CD8-positive, alpha-beta memory T cell (primary cell): ENCODE measurements around the gene SPDYE1. TPM values are rescaled to one million over a fixed set of nuclear protein-coding genes. Genes with fewer than 3 reads are reported as not detected.
"Not testable (repeated sequence)": the region's sequence is repeated elsewhere in the genome, so short reads cannot be mapped to it uniquely, and the experiment has no call there.

Source experiments
- CTCF ChIA-PET: fragments of 350-600 bp; sonication (Branson Sonifier 250); formaldehyde crosslinking; loops from one replicate; lab custom pipeline; 2021; ENCODE audit warnings: antibody characterized with exemption; lab: Charles Lee
- POLR2A ChIA-PET: fragments of 350-600 bp; sonication (Branson Sonifier 250); formaldehyde crosslinking; loops from one replicate; lab custom pipeline; 2021; ENCODE audit warnings: antibody characterized with exemption; lab: Charles Lee
- DNase-seq, 5 donors: peaks; one replicate each; pipeline versions ENCODE4 v3.0.0 to v3.0.0-alpha.2; 2020 to 2022; ENCODE audit warnings: mixed read lengths in 1 of 5
- H3K27ac ChIP-seq: one replicate; pipeline ENCODE4 v1.7.0; 2013; ENCODE audit warnings: low read depth, mild to moderate bottlenecking, low read length, moderate library complexity
- H3K27me3 ChIP-seq: 2 replicates; pipeline ENCODE4 v1.7.0; 2013; ENCODE audit warnings: low read length, mild to moderate bottlenecking; ENCODE audit not compliant: insufficient read depth, poor library complexity, severe bottlenecking
- H3K36me3 ChIP-seq: 2 replicates; pipeline ENCODE4 v1.7.0; 2013; ENCODE audit warnings: mild to moderate bottlenecking, low read length, moderate library complexity; ENCODE audit not compliant: insufficient read depth
- H3K4me1 ChIP-seq: 2 replicates; pipeline ENCODE4 v1.7.0; 2013; ENCODE audit warnings: mild to moderate bottlenecking, low read length, moderate library complexity; ENCODE audit not compliant: insufficient read depth
- H3K4me3 ChIP-seq: 2 replicates; pipeline ENCODE4 v1.7.0; 2013; ENCODE audit warnings: mild to moderate bottlenecking, low read length
- H3K9me3 ChIP-seq: 2 replicates; pipeline ENCODE4 v1.7.0; 2013; ENCODE audit warnings: mild to moderate bottlenecking, low read length
- H3K27ac Mint-ChIP-seq, 8 donors: one replicate each; pipeline ENCODE4 v1.8.0; 2020 to 2021; ENCODE audit warnings: mixed read lengths in 8 of 8, mild to moderate bottlenecking in 6 of 8, inconsistent platforms in 3 of 8, moderate library complexity in 3 of 8
- H3K27me3 Mint-ChIP-seq, 2 donors: one replicate each; pipeline ENCODE4 v1.8.0; 2020 to 2021; ENCODE audit warnings: mixed read lengths in 2 of 2, mild to moderate bottlenecking in 1 of 2, moderate library complexity in 1 of 2
- H3K36me3 Mint-ChIP-seq, 3 donors: one replicate each; pipeline ENCODE4 v1.8.0; 2020 to 2021; ENCODE audit warnings: mixed read lengths in 3 of 3, inconsistent platforms in 1 of 3, mild to moderate bottlenecking in 1 of 3
- H3K4me1 Mint-ChIP-seq, 3 donors: one replicate each; pipeline ENCODE4 v1.8.0; 2020 to 2021; ENCODE audit warnings: mixed read lengths in 3 of 3, inconsistent platforms in 1 of 3, mild to moderate bottlenecking in 1 of 3
- H3K4me3 Mint-ChIP-seq, 7 donors: one replicate each; pipeline ENCODE4 v1.8.0; 2020 to 2021; ENCODE audit warnings: mixed read lengths in 7 of 7, mild to moderate bottlenecking in 6 of 7, moderate library complexity in 4 of 7, inconsistent platforms in 2 of 7
- H3K9me3 Mint-ChIP-seq, 5 donors: one replicate each; pipeline ENCODE4 v1.8.0; 2020 to 2022; ENCODE audit warnings: mixed read lengths in 5 of 5, mild to moderate bottlenecking in 3 of 5, moderate library complexity in 2 of 5, inconsistent platforms in 1 of 5
- polyA plus RNA-seq: library from polyadenylated mRNA; unstranded; fragments of 300-500 nt; fragmentation: Illumina TruSeq; gene quantifications from one replicate; pipeline ENCODE4 v1.2.3, GENCODE V29; 2021
- total RNA-seq, 2 experiments: library from RNA; stranded (reverse); gene quantifications; one replicate each; pipeline ENCODE4 v1.2.3, GENCODE V29; 2021

Gene SPDYE1
- total and polyA plus RNA-seq, 3 experiments from 2014 or later, result 0.25 TPM; not detected in 2

- H3K4me1 Mint-ChIP-seq, DNase-seq, H3K4me1 ChIP-seq, H3K36me3 Mint-ChIP-seq, H3K36me3 ChIP-seq, H3K27ac Mint-ChIP-seq, H3K4me3 Mint-ChIP-seq, H3K27ac ChIP-seq, H3K27me3 Mint-ChIP-seq, POLR2A ChIA-PET, H3K4me3 ChIP-seq, CTCF ChIA-PET, H3K9me3 ChIP-seq, H3K9me3 Mint-ChIP-seq, H3K27me3 ChIP-seq: not testable (repeated sequence)
Measured at GRCh38 chr7:43968172-43969040, 29.3 kb upstream of the SPDYE1 start.

DNA sequence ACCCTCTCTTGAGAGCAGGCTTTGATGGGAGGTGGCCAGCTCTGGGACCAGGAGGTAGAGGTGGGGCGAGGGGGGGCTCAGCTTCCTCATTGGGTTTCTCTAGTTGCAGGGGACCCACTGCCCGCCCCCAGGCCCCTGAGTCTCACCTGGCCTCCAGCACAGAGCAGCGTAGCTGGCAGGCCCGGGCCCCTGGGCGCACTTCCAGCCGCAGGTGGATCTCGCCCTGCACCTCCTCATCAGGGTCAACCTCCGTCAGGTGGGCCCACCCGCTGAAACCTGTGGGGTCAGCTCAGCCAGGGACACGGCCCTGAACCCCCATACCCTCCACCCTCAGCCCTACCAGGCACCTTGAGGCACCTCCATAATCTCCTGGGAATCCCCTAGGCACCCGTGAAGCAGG, 28.1 kb upstream of the SPDYE1 start:
- H3K9me3 Mint-ChIP-seq, H3K4me1 Mint-ChIP-seq, DNase-seq, H3K27me3 Mint-ChIP-seq, H3K4me1 ChIP-seq, H3K36me3 Mint-ChIP-seq, POLR2A ChIA-PET, H3K4me3 Mint-ChIP-seq, H3K36me3 ChIP-seq, H3K4me3 ChIP-seq, CTCF ChIA-PET, H3K27ac ChIP-seq, H3K27me3 ChIP-seq, H3K9me3 ChIP-seq: not testable (repeated sequence)
- peak overlapping the region in 1 of 8 donors; percentile 36 for H3K27ac Mint-ChIP-seq

GRCh38 chr7:43970698-43971097, 27.0 kb upstream of the SPDYE1 start:
- H3K36me3 Mint-ChIP-seq, H3K4me1 ChIP-seq, CTCF ChIA-PET, H3K36me3 ChIP-seq, H3K27ac Mint-ChIP-seq, H3K9me3 Mint-ChIP-seq, H3K4me1 Mint-ChIP-seq, H3K27ac ChIP-seq, H3K9me3 ChIP-seq, H3K27me3 Mint-ChIP-seq, H3K4me3 ChIP-seq, POLR2A ChIA-PET, H3K27me3 ChIP-seq, DNase-seq, H3K4me3 Mint-ChIP-seq: not testable (repeated sequence)

DNA sequence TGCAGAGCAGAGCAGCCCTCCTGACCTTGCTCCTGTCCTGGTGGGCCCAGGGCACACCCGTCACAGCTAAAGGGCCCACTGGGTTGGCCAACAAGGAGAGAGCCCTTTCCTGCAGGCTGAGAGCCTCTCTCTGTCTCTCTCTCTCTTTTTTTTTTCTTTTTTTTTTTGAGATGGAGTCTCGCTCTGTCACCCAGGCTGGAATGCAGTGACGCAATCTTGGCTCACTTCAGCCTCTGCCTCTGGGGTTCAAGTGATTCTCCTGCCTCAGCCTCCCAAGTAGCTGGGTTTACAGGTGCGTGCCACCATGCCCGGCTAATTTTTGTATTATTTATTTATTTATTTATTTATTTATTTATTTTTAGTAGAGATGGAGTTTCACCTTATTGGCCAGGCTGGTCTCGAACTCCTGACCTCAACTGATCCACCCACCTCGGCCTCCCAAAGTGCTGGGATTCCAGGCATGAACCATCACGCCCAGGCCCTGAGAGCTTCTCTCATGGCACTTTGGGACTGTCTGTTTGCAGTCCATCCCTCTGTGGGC, 23.6 kb upstream of the SPDYE1 start:
- H3K27me3 Mint-ChIP-seq, H3K4me3 Mint-ChIP-seq, H3K4me1 Mint-ChIP-seq, H3K36me3 Mint-ChIP-seq, H3K27me3 ChIP-seq, CTCF ChIA-PET, H3K4me3 ChIP-seq, H3K9me3 ChIP-seq, H3K9me3 Mint-ChIP-seq, H3K27ac ChIP-seq, H3K36me3 ChIP-seq, DNase-seq, H3K4me1 ChIP-seq, POLR2A ChIA-PET: not testable (repeated sequence)
- peak overlapping the region in 1 of 8 donors; percentile 10 for H3K27ac Mint-ChIP-seq

DNA sequence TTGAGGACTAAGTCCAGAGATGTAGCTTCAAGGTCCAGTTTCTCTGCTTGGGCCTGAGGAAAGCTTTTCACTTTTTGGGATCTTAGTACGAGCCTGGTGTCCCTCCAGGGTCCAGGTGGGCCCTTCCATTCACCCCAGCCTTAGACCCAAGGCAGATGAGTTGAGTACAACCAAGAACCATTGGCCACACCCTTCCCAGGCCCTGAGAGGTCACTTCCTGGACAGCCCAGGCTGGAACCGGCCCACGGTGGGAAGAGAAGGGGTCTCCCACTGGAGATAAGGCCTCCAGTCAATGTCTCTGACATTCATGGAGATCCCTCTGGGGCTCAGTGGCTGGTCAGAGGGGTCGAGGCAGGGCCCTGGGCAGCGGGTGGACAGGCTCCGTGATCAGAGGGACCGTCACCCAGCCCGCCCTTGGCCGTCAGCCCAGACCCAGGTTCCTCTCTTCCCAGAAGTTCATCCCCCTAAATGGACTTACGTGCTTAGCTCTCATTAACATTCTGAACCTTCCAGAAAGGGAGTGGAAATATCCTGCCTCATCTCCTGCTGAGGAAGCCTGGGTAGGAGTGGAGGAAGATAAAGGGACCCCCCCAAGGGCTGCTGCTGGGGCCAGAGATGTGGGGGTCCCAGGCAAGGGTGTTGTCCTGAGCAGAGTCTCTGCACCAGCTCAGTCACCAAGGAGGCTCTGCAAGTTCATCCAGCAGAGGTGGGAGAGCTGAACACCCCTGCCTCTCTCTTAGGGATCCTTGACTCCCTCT, 22.8 kb upstream of the SPDYE1 start:
- peak overlapping the region in 1 of 8 donors; percentile 60 for H3K27ac Mint-ChIP-seq
- H3K27me3 ChIP-seq, H3K27me3 Mint-ChIP-seq, H3K4me3 ChIP-seq, H3K4me1 Mint-ChIP-seq, H3K27ac ChIP-seq, H3K4me1 ChIP-seq, H3K9me3 Mint-ChIP-seq, H3K9me3 ChIP-seq, DNase-seq, H3K36me3 ChIP-seq, POLR2A ChIA-PET, H3K4me3 Mint-ChIP-seq, H3K36me3 Mint-ChIP-seq, CTCF ChIA-PET: not testable (repeated sequence)

- Mint-ChIP-seq H3K9me3 (no peaks in the 10 kb centered on the region), H3K4me3 (no peak overlapping the region), H3K27ac (peak overlapping the region in 1 of 8 donors; percentile 88), H3K36me3 (peaks cover 0 to 2% (median 1%) of the 10 kb centered on the region in 3 donors), H3K27me3 (no peaks in the 10 kb centered on the region), H3K4me1 (no peaks in the 10 kb centered on the region)
- Histone ChIP-seq H3K4me3 (no peak overlapping the region), H3K27me3 (no peaks in the 10 kb centered on the region), H3K36me3 (no peaks in the 10 kb centered on the region), H3K4me1 (no peaks in the 10 kb centered on the region), H3K9me3 (no peaks in the 10 kb centered on the region), H3K27ac (no peak overlapping the region)
- ChIA-PET POLR2A (no interaction called here), CTCF (no interaction called here)
- no peak for DNase-seq
Measured at GRCh38 chr7:43977525-43977924, 20.2 kb upstream of the SPDYE1 start.

DNA sequence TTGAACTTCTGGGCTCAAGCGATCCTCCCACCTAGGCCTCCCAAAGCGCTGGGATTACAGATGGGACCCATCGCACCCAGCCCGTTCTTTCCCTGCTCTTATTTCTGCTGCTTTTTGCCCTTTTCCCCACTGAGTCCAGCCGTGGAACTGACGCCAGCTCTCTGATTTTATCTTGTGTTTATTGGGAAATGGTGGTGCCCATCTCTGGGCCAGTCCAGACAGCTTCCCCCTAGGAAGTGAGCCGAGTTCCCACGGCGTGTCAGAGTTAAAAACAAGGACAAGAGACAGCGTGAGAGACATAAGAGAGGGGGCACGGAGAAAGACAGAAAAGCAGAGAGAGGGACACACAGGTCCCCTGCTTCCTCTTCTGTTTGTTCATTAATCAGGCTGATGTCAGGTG, 19.6 kb upstream of the SPDYE1 start:
- H3K4me1 Mint-ChIP-seq, H3K27me3 Mint-ChIP-seq, POLR2A ChIA-PET, H3K4me1 ChIP-seq, CTCF ChIA-PET, DNase-seq, H3K9me3 ChIP-seq, H3K4me3 Mint-ChIP-seq, H3K9me3 Mint-ChIP-seq, H3K27me3 ChIP-seq, H3K36me3 Mint-ChIP-seq, H3K4me3 ChIP-seq, H3K36me3 ChIP-seq, H3K27ac ChIP-seq: not testable (repeated sequence)
- peak overlapping the region in 1 of 8 donors; percentile 74 for H3K27ac Mint-ChIP-seq

- DNase-seq, H3K27me3 Mint-ChIP-seq, CTCF ChIA-PET: not testable (repeated sequence)
Measured at GRCh38 chr7:43982848-43983247, 14.8 kb upstream of the SPDYE1 start.

More at GRCh38 chr7:43982848-43983247, 14.8 kb upstream of the SPDYE1 start:
- POLR2A ChIA-PET, H3K4me1 Mint-ChIP-seq, H3K9me3 Mint-ChIP-seq, H3K27ac Mint-ChIP-seq, H3K27ac ChIP-seq, H3K27me3 ChIP-seq, H3K4me3 ChIP-seq, H3K36me3 Mint-ChIP-seq, H3K36me3 ChIP-seq, H3K4me3 Mint-ChIP-seq, H3K4me1 ChIP-seq, H3K9me3 ChIP-seq: not testable (repeated sequence)
